Left renal cortex interstitium (tissue), 4 donors: ENCODE data around the gene DNER. TPM values are rescaled to one million over a fixed set of nuclear protein-coding genes. Genes with fewer than 3 reads are reported as not detected.

Experiments used
- DNase-seq, 4 donors: peaks; one replicate each; pipeline ENCODE4 v3.0.0-alpha.2; 2013; ENCODE audit warnings: low read depth in 4 of 4, low spot score in 2 of 4, missing footprints in 1 of 4
- polyA plus RNA-seq, 4 donors: library from polyadenylated mRNA; unstranded; fragments of 120-200 nt; gene quantifications; one replicate each; pipeline ENCODE4 v1.2.1, GENCODE V29; 2013; ENCODE audit not compliant: insufficient read length in 4 of 4

The DNER gene
- polyA plus RNA-seq, 4 donors = 53.4 to 68.4 (median 62.5) TPM

DNA sequence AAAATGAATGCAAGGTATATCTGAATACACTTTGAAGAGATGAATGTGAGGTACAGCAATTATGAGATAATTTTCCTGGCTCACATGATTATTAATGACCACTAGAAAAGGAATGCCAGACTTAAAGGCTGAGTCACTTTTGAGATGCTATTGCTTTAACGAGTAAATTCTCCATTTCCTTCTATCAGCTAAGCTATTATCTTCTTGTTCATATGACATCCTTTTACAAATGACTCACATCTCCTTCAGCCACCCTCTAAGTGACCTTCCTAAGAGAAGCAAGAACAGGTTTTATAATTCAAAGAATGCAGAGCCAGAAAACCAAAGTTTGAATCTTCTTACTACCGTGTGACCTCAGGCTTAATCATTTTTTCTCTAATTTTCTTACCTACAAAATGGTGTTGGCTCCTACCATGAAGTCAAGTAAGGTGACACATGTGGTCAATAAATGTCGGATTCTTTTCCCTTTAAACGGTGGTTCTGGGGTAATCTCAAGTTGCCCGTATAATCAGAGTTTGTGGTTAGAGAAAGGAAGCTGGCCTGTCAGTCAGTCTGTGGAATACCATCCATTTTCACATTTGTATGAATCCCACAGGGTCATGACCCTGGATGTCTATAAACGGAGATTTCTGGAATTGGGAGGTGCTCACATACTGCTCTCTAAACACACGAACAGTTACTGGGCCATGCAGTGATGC lies 259.3 kb downstream of the DNER start:
- DNase-seq = no peak

DNA sequence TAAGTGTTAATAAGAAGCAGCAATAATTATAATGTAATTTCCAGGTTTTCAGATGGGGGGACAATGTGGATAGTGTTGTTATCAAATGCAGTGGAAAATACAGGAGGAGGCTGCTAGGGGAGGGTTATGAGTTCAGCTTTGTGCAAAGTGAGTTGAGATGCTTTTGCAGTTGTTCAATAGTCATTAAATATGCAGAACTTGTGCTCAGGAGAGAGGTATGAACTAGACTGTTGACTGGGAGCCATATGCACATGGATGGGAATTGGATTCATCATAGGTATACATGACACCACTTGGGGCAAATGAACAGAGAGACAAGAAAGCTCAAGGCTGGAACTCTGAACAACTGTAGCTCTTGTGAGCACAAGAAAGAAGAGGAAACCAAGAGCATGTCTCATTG lies 261.1 kb downstream of the DNER start:
- no peak for DNase-seq

GRCh38 chr2:229451852-229452251 lies 262.5 kb downstream of the DNER start:
- no peak for DNase-seq

- DNase-seq = no peak
Measured at GRCh38 chr2:229447227-229447626, 267.1 kb downstream of the DNER start.

DNA sequence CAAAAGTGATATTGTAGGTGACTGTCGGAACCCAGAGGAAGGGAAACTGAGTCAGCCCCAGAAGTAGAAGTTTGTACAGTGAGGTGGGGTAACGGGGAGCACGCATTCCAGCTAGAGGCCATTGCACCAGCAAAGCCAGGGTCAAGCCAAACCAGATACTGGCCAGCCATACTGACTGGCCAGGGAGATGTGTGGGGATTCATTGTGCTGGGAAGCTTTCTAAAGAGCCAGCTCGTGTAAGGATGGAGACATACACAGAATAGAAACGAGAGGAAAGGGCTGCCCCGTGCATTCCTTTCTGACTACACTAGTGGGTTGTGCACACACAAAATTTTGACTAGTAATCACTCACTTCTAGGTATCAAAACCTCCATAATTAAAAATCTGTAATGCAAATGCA lies 268.0 kb downstream of the DNER start:
- DNase-seq = no peak

GRCh38 chr2:229445501-229446211 lies 268.7 kb downstream of the DNER start:
- DNase-seq = peak in 2 of 4 donors; percentile 3 to 17

GRCh38 chr2:229445019-229445418 lies 269.3 kb downstream of the DNER start:
- peak in 2 of 4 donors; percentile 12 to 19 for DNase-seq

- DNase-seq = no peak
Measured at GRCh38 chr2:229443546-229444268, 270.6 kb downstream of the DNER start.

- no peak for DNase-seq
Measured at GRCh38 chr2:229443141-229443540, 271.2 kb downstream of the DNER start.

DNA sequence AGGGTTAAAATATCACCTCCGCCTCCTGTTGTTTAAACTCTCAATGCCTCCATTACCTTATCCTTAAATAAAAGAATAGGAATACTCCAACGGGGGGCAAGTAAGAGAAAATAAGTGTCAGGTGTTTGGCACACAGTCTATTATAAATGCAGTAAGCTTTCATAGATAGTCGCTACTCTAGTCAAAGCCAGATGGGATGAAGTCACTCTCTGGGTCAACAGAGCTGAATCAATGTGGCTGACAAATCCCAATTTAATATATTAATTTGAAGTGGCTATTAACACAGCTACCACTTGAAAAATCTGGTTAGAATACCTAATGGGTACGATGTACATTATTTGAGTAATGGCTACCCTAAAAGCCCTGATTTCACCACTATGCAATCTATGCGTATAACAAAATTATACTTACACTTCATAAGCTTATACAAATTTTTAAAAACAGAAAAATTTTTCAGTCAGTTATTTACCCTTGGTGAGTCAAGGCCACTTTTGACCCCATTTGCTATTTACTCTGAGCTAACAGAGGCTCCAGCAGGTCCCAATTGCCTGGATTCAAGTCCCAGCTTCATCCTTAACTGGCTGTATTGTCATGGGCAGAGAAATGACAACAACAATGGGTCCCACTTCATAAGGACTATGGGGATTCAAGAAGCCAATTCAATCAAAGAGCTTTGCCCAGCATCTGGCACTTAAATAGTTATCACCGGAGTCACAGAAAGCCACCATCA lies 275.8 kb downstream of the DNER start:
- DNase-seq = no peak

- DNase-seq = no peak
Measured at GRCh38 chr2:229437467-229437866, 276.9 kb downstream of the DNER start.

DNA sequence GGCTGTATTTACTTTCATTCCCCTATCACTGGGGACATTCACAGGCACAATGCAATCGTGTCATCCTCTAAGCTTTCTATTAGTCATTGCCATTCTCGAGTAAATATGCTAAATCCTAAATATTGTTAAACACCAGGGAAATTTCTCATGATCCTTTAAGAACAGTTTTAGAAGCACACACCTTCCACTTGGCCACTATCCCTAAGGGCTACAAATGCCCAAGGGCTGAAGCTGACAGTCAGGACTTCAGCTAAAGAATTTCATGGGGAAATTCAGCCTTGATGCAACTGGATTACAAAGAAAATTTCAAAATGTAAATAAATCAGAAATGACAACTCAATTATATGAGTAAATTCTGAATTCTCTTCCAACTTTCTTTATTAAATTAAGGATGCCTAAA lies 280.2 kb downstream of the DNER start:
- no peak for DNase-seq

DNA sequence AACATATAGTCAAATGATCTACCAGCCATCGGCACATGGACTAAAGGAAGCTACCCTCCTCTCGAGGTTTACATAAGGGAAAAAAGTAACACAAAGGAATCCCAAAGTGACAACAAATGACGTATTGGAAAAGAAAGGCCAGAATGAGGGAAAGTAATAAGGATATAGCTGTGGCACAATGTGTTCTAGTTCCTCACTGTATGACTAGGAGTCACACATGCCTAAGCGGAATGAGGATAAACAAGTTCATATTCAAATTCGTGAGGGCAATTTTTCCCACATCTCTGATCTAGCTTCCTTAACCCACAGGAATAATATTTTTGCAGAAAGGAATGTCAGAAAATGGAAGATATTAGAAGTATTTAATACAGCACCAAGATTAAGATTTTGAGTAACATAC lies 281.0 kb downstream of the DNER start:
- DNase-seq = no peak

DNA sequence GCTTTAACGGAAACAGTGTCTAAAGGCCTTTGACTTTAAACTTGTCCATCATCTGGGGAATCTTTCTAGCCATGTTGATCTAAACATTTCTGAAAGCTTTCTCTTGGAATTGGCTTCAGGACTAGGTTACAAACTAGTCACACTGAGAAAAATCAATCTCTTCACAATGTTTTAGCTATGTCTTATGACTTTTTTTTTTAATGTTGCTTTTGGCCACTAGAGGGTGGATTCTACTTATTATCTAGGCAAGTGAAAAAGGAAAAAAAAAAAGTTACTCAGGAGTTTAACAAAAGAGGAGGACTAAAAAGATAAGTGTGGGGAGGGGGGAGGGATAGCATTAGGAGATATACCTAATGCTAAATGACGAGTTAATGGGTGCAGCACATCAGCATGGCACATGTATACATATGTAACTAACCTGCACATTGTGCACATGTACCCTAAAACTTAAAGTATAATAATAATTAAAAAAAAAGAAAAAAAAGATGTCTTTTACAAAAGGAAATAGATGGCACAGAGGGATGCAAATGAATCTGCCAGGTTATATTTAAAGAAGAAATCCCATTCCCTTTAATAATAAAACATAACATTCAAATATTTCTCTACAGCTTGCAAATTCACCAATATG lies 282.9 kb downstream of the DNER start:
- peak in 2 of 4 donors; percentile 18 to 57 for DNase-seq

GRCh38 chr2:229429589-229429988 lies 284.8 kb downstream of the DNER start:
- no peak for DNase-seq

DNA sequence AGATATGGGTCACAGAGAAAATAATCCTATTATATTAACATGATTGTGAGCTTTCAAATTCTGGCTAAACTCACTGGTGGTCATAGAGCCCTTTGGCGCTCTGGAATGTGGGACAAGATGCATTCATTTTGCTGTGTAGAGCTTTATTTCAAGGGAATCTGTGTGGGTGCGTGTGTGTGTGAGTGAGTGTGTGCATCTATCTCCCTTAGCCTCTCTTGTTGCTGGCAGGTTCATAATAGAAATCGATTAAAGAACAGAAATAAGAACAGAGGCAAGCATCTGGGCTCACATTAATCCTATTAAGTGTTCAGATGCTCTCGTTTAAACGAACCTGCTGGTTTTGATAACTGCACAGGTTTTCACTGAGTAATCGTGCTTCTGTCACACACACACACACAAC lies 287.9 kb downstream of the DNER start:
- no peak for DNase-seq

DNA sequence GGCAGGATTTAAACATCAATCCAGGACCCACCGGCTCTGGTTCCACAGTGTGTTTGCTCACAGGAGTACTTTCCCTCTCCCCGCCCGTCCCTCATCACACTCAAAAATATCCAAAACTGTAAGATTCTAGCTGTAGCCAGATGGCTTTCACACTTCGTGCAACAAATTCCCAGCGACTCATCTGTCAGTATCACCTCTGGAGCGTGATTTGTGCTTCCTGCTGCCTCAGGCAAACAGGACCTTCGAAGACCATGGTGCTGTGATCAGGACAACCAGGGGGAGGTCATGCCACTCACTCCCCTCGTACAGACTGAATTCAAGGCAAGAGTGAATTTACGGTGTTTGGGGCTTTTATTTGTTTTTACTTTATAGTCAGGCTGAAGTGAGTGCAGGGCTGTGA lies 288.8 kb downstream of the DNER start:
- DNase-seq = no peak

GRCh38 chr2:229422063-229422462 lies 292.3 kb downstream of the DNER start:
- DNase-seq = no peak

DNA sequence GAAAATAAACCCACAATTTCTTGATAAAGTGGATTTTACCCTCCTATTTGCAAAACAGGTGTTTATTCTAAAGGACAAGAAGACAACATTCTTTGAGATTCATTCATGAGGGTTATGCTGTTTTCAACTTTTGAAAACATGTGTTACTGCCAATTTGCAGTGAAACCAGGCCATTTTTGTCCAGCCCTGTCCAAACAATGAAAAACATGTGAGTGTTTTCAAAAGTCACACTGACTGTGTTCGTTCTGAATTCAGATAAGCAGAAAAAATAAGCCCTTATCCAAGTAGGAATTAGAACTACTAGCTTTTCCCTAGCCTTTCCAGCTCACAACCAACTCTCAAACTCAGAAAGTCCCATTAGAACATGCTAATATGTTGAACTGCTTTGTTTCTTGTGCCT lies 295.2 kb downstream of the DNER start:
- DNase-seq = no peak

- DNase-seq = no peak
Measured at GRCh38 chr2:229417916-229418315, 296.4 kb downstream of the DNER start.

GRCh38 chr2:229417176-229417575 lies 297.2 kb downstream of the DNER start:
- no peak for DNase-seq
